Fibroblast of the aortic adventitia (primary cell): ENCODE measurements around the gene DNAL4. TPM values are rescaled to one million over a fixed set of nuclear protein-coding genes. Genes with fewer than 3 reads are reported as not detected.
A peak's percentile ranks its signal among the peaks of the same experiment; 100 is the strongest.
"Not testable (repeated sequence)": the region's sequence is repeated elsewhere in the genome, so short reads cannot be mapped to it uniquely, and the experiment has no call there.

ENCODE experiments used
- DNase-seq: peaks from one replicate; pipeline ENCODE4 v3.0.0-alpha.2; 2010; ENCODE audit warnings: low read depth
- H3K4me3 ChIP-seq: 2 replicates; pipeline ENCODE4 v1.5.1; 2011; ENCODE audit warnings: low read depth, mild to moderate bottlenecking, control low read depth, low read length, moderate library complexity
- CTCF ChIP-seq: IDR thresholded peaks from 2 replicates; pipeline ENCODE4 v1.5.1; 2011; ENCODE audit warnings: mild to moderate bottlenecking, low read length, control low read depth, inconsistent platforms; ENCODE audit not compliant: insufficient read depth
- total RNA-seq: library from RNA; depleted of rRNA; stranded (reverse); fragments of >200 nt; gene quantifications from 2 replicates; pipeline ENCODE4 v1.2.3, GENCODE V29; 2012; ENCODE audit warnings: low replicate concordance

The DNAL4 gene
- total RNA-seq, 1 donor, result 11.0 TPM

GRCh38 chr22:38823076-38823475 lies 29.1 kb upstream of the DNAL4 start:
- DNase-seq, result no peak
- H3K4me3 ChIP-seq, result no peak overlapping the region
- TF ChIP-seq CTCF, result no peak

GRCh38 chr22:38820020-38820419 lies 26.1 kb upstream of the DNAL4 start:
- TF ChIP-seq CTCF, result no peak
- DNase-seq, result no peak
- no peak overlapping the region for H3K4me3 ChIP-seq

GRCh38 chr22:38819387-38819940 lies 25.5 kb upstream of the DNAL4 start:
- DNase-seq, result no peak
- no peak for TF ChIP-seq CTCF
- H3K4me3 ChIP-seq, result no peak overlapping the region

GRCh38 chr22:38817196-38817595 lies 23.3 kb upstream of the DNAL4 start:
- no peak for TF ChIP-seq CTCF
- no peak overlapping the region for H3K4me3 ChIP-seq
- no peak for DNase-seq

GRCh38 chr22:38815842-38816241 lies 21.9 kb upstream of the DNAL4 start:
- no peak for DNase-seq
- no peak overlapping the region for H3K4me3 ChIP-seq
- TF ChIP-seq CTCF, result no peak

- TF ChIP-seq CTCF, result no peak
- no peak for DNase-seq
These were observed 17.3 kb upstream of the DNAL4 start for GRCh38 chr22:38811241-38811640.

GRCh38 chr22:38805041-38805593 lies 11.2 kb upstream of the DNAL4 start:
- DNase-seq, H3K4me3 ChIP-seq: not testable (repeated sequence)
- TF ChIP-seq CTCF, result peak; percentile 1

More at GRCh38 chr22:38811241-38811640, 17.3 kb upstream of the DNAL4 start:
- H3K4me3 ChIP-seq, result no peak overlapping the region
